Bronchial smooth muscle cell (primary cell): Measurements from ENCODE around the gene TCAF2. TPM values are rescaled to one million over a fixed set of nuclear protein-coding genes. Genes with fewer than 3 reads are reported as not detected.

ENCODE experiments used
- total RNA-seq: library from RNA; depleted of rRNA; stranded (reverse); fragments of >200 nt; gene quantifications from 2 replicates; pipeline ENCODE4 v1.2.1, GENCODE V29; 2014

TCAF2 gene
- 0.63 and 0.94 TPM in 2 replicates for total RNA-seq

GRCh38 chr7:143620646-143621045 lies at the start of gene TCAF2:
TSS of gene TCAF2 (plus strand) at chr7:143620974.

DNA sequence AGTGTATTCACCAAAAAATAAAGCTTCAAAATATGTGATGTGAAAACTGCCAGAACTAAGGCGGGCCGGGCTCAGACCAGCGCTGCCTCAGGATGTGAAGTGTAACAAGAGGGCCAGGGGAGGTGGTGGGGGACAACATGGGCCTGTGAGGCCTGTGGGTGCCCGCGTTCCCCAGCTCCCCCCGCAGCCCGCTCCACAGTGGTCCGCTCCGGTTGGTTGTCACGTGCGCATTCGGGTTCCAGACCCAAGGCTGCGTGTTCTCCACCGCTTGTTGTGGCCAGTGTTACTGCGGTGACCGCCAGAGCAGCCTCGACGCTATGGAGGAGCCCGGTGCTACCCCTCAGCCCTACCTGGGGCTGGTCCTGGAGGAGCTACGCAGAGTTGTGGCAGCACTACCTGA lies 49.3 kb upstream of the TCAF2 start, which contains the start of gene CTAGE15:
TSS of gene CTAGE15 (plus strand) at position 301 of the 400 bp plus-strand sequence. CDS start at position 318, 17 bp downstream.

Other genes starting within 250 kb of the TCAF2 start
- gene ZYX, start 239.6 kb upstream of the TCAF2 start, total RNA-seq, result 13.6 and 13.7 TPM in 2 replicates
- 0.09 and 0.16 TPM in 2 replicates for gene EPHA1, start 212.1 kb upstream of the TCAF2 start, total RNA-seq
- gene TAS2R60, start 177.5 kb upstream of the TCAF2 start, total RNA-seq, result 0.17 TPM in 1 of 2 replicates, not detected in the other
- not detected in 2 replicates for gene TAS2R41, start 143.1 kb upstream of the TCAF2 start, total RNA-seq
- 0.09 TPM in 1 of 2 replicates, not detected in the other for gene CTAGE15, start 49.2 kb upstream of the TCAF2 start, total RNA-seq
- gene CTAGE6, start 136.7 kb downstream of the TCAF2 start, total RNA-seq, result under 0.01 and 0.17 TPM in 2 replicates